ENCODE measurements around the gene ATP2C2.

The ATP2C2 gene

GRCh38 chr16:84502581-84502980, 134.2 kb downstream of the ATP2C2 start:
- no peak for DNase-seq

- no peak for DNase-seq
These were observed 135.5 kb downstream of the ATP2C2 start for GRCh38 chr16:84503751-84504395.

GRCh38 chr16:84504420-84505248, 136.3 kb downstream of the ATP2C2 start, which contains the start of gene MEAK7:
MEAK7 (minus strand) TSS chr16:84504659; CDS start chr16:84498086, 6,573 bp downstream.
- DNase-seq = peak; percentile 95

- no peak for DNase-seq
These were observed 137.2 kb downstream of the ATP2C2 start for GRCh38 chr16:84505249-84506187.

GRCh38 chr16:84507011-84507982, 139.0 kb downstream of the ATP2C2 start:
- DNase-seq = no peak

- no peak for DNase-seq
These were observed 140.2 kb downstream of the ATP2C2 start for GRCh38 chr16:84508502-84508901.

- DNase-seq = no peak
These were observed 141.0 kb downstream of the ATP2C2 start for GRCh38 chr16:84509032-84509950.

- DNase-seq = peak; percentile 69
These were observed 143.0 kb downstream of the ATP2C2 start for GRCh38 chr16:84511180-84511800.

- no peak for DNase-seq
These were observed 143.5 kb downstream of the ATP2C2 start for GRCh38 chr16:84511831-84512230.

GRCh38 chr16:84513123-84513522, 144.8 kb downstream of the ATP2C2 start:
- no peak for DNase-seq

- no peak for DNase-seq
These were observed 145.3 kb downstream of the ATP2C2 start for GRCh38 chr16:84513666-84514065.

Measured in NCI-H345 (cell line).